AG10803 (cell line): Measurements from ENCODE around the gene ZNG1F.
"Not testable (repeated sequence)": the region's sequence is repeated elsewhere in the genome, so short reads cannot be mapped to it uniquely, and the experiment has no call there.

Source experiments
- DNase-seq: peaks from one replicate; pipeline ENCODE4 v3.0.0; 2010; ENCODE audit warnings: low read depth
- H3K4me3 ChIP-seq: 2 replicates; pipeline ENCODE4 v1.5.1; 2011; ENCODE audit warnings: mild to moderate bottlenecking, low read length, control low read depth
- TF ChIP-seq, protein P1 (sequence below): conservative IDR thresholded peaks from 2 replicates; pipeline ENCODE4 v1.5.1; 2011; ENCODE audit warnings: mild to moderate bottlenecking, low read length, control low read depth, inconsistent platforms

ZNG1F gene

DNA sequence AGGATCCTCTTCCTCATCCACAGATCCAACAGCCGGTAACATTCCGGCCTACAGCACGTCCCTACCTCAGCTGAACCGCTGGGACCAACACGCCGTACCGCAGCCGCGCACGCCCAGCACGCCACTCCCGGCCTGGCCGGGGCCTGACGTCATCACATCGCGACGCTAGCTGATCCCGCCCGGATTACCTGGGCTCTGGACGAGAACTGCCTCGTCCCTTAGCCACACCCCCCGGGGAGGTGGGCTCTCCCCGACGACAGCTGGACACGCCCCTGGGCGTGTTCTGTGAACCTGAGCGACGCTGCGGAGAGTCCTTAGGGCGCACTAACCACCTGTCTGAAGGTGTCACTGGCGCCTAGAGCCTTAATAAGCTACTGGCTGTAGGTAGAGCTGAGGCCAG is at the start of gene ZNG1F:
Gene ZNG1F (minus strand): TSS at position 101 of the 400 bp plus-strand sequence. CDS start 59 bp downstream, at position 42.
- not testable (repeated sequence) for DNase-seq, H3K4me3 ChIP-seq

DNA sequence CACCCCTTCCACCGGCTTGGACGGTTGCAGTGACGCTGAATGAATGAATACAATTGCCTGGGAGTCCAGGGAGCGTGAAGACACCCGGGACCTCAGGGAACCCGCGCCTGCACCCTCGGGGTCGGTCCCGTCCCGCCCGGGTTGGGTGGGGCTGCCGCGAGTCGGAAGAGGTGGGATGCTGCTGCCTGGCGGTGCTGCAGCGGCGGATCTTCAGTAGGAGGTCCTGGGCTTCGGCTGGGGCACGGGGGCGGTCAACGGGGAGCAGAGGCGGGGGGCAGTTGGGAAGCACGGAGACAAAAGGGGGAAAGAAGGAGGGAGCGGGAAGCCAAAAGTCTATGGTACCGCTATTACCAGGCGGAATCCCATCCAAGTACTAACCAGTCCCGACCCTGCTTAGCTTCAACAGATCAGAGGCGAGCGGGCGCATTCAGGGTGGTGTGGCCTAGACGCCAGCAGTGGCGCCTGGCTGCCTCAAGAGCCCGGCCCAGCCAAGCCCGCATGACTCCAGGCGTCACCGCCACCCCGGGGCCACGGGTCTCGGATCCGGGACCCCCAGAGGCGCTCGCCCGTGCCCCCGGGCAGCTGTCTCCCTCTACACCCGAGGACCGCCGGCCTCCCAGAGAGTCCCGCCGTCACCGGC is 48.1 kb upstream of the ZNG1F start:
- not testable (repeated sequence) for DNase-seq

DNA sequence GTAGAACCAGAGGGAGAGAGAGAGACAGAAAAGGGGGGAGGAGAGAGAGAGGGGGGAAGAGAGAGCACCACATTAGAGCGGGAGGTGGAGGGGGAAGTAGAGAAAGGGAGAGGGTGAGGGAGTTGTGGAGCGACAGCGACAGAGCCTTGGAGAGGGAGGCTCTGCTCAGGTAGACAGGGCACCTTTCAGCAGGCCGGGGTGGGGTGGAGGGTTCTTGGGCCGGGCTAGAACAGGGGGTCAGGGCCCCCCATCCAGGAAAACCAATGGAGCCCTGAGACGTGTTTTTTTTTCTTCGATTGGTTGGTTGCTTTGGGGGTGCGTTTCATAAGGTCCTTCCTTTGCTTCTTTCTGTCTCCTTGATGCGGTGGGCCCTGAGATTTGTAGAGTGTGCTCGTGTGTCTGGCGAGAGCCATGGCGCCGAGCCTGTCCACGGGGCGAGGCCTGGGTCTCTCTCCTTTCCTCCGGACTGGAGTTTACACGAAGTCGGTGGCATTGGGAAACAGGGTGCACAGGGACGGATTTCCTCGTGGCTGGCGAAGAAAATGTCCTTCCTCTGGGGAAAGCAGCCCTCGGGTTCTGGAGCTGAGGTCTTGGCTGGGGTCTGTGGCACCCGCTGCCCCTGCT is 47.5 kb upstream of the ZNG1F start:
- DNase-seq, H3K4me3 ChIP-seq: not testable (repeated sequence)

More for the DNA sequence above, 48.1 kb upstream of the ZNG1F start:
- peak overlapping the region; percentile 39 for H3K4me3 ChIP-seq

DNA sequence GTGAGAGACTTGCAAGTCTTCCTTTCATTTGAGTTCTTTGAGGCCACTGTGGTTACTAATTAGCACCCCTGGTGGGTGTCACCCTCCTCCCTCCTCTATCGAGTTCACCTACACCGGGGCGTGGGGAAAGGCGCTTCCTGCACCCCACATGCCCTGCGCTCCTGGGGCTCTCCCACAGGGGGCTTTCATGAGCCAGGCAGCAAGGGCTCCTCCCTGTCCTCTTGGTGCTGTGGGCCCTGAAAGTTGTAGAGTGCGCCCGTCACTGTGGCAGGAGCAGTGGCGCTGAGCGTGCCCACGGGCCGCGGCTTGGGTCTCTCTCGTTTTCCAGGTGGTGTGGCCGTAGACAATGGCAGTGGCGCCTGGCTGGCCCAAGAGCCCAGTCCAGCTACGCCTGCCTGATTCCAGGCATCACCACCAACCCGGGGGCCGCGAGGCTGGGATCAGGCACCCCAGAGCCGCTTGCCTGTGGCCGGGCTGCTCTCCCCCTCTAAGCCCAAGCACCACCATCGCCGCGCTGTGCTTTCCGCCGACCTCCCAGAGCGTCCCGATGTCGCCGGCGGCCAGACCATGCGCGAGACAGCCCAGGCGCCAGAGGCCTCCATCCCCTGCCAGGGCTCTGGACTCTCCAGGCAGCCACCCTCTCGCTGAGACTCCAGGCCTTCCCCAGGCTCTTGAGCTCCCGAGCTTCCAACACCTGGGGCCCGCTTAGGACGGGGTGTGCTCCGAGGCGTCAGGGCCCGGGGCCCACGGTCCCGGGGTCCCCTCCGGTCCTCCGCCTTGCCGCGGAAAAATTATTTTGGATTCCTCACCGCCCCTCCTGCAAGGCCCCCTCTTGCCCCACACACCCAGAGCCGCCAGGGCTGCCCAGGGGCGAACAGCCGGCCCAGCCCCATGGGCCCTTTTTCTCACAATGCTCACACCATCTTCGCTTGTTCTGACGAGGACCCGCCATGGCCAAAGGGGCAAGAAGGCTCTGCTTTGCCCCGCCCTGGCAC is 46.0 kb upstream of the ZNG1F start:
- DNase-seq: not testable (repeated sequence)
- H3K4me3 ChIP-seq: peak overlapping the region; percentile 17; the same call in 1 of the 2 replicates

DNA sequence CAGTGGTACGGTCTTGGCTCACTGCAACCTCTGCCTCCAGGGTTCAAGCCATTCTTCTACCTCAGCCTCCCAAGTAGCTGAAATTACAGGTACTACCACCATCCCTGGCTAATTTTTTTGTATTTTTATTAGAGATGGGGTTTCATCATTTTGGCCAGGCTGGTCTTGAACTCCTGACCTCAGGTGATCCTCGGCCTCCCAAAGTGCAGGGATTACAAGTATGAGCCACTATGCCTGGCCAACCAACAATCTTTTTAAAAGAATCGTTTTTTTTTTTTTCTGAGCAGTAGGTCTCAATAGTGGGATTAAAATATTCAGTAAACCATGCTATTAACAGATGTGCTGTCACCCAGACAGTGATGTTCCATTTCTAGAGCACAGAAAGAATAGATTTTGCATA is 45.1 kb upstream of the ZNG1F start:
- not testable (repeated sequence) for H3K4me3 ChIP-seq, DNase-seq

DNA sequence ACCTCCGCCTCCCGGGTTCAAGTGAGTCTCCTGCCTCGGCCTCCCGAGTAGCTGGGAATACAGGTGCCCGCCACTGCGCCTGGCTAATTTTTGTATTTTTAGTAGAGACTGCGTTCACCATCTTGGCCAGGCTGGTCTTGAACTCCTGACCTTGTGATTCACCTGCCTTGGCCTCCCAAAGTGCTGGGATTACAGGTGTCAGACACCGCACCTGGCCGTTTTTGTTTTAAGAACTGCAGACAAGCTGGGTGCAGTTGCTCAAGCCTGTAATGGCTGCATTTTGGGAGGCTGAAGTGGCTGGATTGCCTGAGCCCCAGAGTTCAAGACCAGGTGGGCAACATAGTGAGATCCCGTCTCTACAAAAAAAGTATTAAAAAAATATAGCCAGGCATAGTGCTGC is 43.2 kb upstream of the ZNG1F start:
- not testable (repeated sequence) for DNase-seq, H3K4me3 ChIP-seq

DNA sequence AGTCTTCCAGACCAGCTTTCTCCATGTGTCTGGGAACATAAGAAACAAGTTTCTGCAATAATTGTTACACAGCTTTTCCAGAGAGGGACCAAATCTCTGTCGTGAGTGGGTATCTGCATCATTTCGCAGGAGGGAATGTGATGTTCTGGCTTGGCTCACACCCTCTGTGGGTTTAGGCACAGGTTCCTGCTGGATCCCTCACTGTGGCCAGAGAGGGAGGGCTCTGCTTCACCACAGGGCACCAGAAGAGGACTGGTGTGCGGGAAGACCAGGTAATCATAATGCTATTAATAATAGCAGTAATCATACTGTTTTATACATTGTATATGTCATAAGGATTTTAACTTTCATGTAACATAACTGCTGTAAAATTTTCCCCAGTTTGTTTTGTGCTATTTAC is 41.3 kb upstream of the ZNG1F start:
- not testable (repeated sequence) for H3K4me3 ChIP-seq, DNase-seq

DNA sequence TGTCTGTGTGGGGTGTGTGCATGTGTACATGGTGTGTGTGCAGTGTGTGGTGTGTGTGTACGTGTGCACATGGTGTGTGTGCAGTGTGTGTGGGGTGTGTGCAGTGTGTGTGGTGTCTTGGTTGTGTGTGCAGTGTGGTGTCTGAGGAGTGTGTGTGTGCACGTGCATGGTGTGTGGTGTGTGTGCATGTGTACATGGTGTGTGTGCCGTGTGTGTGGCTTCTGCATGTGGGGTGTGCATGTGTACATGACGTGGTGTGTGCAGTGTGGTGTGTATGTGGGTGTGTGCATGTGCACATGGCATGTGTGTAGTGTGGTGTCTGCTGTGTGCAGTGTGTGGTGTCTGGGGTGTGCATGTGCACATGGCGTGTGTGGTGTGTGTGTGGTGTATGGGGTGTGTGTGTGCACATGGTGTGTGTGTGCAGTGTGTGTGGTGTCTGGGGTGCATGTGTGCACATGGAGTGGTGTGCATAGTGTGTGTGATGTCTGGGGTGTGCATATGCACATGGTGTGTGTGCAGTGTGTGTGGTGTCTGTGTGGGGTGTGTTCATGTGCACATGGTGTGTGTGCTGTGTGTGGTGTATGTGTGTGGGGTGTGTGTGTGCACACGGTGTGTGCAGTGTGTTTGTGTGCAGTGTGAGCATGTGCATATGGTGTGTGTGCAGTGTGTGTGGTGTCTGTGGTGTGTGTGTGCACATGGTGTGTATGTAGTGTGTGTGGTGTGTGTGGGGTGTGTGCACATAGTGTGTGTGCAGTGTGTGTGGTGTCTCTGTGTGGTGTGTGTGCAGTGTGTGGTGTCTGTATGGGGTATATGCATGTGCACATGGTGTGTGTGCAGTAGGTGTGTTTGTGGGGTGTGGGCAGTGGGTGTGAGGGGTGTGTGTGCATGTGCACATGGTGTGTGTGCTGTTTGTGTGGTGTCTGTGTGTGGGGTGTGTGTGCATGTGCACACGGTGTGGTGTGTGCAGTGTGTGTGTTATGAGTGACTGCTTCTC is 40.6 kb upstream of the ZNG1F start:
- peak; percentile 15 for DNase-seq
- no peak overlapping the region for H3K4me3 ChIP-seq
- TF ChIP-seq, protein P1, sequence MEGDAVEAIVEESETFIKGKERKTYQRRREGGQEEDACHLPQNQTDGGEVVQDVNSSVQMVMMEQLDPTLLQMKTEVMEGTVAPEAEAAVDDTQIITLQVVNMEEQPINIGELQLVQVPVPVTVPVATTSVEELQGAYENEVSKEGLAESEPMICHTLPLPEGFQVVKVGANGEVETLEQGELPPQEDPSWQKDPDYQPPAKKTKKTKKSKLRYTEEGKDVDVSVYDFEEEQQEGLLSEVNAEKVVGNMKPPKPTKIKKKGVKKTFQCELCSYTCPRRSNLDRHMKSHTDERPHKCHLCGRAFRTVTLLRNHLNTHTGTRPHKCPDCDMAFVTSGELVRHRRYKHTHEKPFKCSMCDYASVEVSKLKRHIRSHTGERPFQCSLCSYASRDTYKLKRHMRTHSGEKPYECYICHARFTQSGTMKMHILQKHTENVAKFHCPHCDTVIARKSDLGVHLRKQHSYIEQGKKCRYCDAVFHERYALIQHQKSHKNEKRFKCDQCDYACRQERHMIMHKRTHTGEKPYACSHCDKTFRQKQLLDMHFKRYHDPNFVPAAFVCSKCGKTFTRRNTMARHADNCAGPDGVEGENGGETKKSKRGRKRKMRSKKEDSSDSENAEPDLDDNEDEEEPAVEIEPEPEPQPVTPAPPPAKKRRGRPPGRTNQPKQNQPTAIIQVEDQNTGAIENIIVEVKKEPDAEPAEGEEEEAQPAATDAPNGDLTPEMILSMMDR: no peak

DNA sequence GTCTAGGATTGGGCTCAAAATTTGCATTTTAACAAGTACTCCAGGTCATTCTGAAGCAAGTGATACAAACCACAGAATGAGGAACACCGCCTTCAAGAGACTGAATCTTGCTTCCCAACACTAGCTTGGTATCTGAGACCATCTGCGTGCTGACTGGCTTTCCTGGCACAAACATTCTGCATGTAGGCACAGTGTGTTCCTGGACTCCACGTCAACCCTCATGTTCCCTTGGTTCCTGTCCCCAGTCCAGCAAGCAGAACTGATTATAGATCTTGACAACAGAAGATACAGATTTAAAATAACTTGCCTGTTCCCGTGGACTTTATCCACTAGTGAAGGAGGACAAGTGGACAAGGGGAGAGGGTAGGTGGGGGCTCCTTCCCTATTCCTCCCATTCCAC is 30.7 kb upstream of the ZNG1F start:
- DNase-seq, H3K4me3 ChIP-seq: not testable (repeated sequence)

DNA sequence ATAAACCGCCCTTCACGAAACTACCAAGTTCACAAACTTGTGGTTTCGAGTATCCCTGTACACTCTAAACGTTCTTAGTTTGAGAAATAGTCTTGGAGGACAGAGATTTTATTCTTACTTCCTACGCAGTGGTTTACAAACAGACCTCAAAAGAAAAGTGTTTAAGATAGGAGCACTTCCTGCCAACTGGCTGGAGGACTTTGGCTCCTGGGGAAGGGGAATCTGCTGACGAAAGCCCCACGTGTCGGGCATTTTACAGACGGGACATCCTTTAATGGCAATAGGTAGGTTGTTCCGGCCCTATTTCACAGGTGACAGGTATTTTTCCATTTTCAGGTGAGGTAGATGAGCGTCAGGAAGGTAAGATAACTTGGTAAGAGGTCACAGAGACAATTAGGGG is 678 bp downstream of the ZNG1F start:
- not testable (repeated sequence) for DNase-seq

DNA sequence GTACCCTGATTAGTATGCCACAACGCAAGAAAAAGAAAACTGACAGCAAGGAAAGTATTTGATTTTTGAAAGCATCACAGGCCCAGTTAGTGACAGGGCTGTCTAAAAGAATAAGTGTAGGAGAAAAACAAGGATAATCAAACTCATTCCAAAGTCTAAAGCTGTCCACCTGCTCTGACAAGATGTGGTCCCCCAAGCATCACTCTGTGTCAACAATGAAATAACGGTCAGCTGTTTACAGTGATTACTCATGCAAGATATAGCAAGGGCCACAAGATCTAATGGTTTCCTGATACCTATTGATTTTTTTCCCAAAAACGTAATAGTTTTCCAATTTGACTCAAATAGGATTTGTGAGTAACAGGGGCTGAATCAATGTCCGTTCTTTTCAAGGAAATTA is 14.1 kb downstream of the ZNG1F start:
- not testable (repeated sequence) for H3K4me3 ChIP-seq, DNase-seq

More for the DNA sequence above, 678 bp downstream of the ZNG1F start:
- not testable (repeated sequence) for H3K4me3 ChIP-seq

DNA sequence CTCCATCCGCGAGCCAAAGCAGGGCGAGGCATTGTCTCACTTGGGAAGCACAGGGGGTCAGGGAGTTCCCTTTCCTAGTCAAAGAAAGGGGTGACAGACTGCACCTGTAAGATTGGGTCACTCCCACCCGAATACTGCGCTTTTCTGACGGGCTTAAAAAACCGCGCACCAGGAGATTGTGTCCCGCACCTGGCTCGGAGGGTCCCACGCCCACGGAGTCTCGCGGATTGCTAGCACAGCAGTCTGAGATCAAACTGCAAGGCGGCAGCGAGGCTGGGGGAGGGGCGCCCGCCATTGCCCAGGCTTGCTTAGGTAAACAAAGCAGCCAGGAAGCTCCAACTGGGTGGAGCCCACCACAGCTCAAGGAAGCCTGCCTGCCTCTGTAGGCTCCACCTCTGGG is 39.0 kb downstream of the ZNG1F start:
- H3K4me3 ChIP-seq, DNase-seq: not testable (repeated sequence)

DNA sequence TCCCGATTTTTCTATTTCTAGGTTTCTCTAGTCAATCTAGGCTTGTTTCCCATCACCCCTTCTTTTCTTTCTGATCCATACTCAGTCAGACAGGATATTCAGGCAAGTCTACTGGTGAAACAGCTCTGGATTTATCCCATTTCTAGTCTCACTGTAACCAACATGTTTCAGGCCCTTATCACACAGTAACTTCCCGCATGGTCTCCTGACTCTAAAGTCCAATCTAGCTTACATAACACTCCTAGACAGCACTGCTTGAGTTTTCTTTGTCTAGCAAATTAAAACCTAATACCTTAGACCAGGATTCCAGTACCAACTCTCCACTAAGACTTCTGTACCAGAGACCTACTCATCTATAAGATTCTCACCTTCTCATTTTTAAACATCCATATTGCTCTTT is 47.2 kb downstream of the ZNG1F start:
- not testable (repeated sequence) for DNase-seq, H3K4me3 ChIP-seq

DNA sequence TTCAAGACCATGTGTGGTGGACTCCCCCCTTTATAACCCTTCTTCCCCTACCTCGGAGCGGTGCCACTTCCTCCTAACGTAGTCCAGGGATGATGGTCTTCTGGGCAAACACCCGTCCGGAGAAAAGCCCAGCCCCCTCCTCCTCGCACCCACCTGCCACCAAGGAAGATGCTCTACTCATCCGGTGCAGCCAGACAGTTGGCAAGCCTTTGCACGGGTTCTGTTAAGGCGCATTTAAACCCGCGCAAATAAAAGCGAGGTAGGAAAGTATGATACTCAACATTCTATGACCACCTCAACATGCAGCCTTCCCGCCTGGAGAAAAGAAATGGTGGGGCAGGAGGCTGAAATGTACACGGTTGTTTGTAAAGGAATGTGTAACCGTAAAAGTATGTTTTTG is 60.5 kb downstream of the ZNG1F start, which contains the start of gene FOXD4L6:
Gene FOXD4L6 (minus strand): TSS at position 101 of the 400 bp plus-strand sequence. CDS start 298 bp downstream, outside the sequence.
- not testable (repeated sequence) for DNase-seq

DNA sequence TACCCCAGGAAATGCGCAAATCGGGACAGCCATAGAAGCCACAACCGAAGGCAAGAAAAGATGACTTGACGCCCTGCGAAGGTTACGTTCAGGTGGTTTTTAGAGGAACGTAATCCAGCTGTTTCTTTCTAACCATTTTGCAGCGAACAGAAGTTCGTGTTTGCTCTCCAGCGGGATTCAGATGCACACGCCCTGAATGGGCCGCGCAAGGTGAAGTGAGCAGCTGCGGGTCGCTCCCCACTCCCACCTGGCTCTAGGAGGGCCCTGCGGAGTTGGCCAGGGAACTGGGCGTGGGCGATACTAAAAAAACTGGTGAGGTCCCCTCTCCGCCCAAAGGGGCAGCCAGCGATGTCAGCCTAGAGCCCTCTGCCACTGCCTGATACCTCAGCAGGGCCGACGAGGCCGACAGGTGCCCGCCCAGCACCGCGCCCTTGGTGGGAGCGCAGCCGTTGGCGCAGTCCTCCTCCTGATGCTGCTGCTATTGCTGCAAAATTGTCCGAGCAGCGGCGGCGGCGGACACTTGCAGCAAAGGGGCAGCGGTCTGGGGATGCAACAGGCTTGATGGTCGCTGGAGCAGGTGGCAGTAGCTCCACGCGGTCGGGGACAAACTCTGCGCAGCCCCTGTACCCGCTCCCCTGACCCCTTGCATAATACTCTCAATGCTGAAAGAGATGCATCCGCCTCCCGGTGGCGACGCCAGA is 62.2 kb downstream of the ZNG1F start:
- not testable (repeated sequence) for H3K4me3 ChIP-seq, DNase-seq

More for the DNA sequence above, 60.5 kb downstream of the ZNG1F start, which contains the start of gene FOXD4L6:
- not testable (repeated sequence) for H3K4me3 ChIP-seq

DNA sequence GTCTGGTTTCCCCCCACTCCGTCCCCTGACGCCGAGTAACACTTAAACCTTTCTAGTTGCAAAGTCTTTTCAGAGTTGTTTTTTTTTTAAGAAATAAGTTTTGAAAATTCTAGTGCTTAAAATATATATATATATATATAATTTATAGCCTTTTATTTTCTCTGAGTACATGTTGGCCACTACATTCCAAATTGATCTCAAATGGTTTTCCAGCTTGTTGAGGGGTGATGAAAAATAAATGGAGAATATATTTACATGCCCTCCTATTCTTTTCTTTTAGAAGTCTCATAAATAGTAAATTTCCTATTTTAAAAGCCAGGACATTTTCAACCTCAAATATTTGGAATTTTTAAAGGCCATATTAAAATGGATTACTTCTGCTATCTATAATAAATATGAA is 63.2 kb downstream of the ZNG1F start:
- H3K4me3 ChIP-seq: not testable (repeated sequence)

More for the DNA sequence above, 63.2 kb downstream of the ZNG1F start:
- not testable (repeated sequence) for DNase-seq
